WTC11 (cell line): Measurements from ENCODE around the gene CIDEC. TPM values are rescaled to one million over a fixed set of nuclear protein-coding genes. Genes with fewer than 3 reads are reported as not detected.

Source experiments
- E2F4 ChIP-seq: sonication (generic); formaldehyde crosslinking; IDR thresholded peaks from 2 replicates; pipeline ENCODE4 v1.8.1; 2022; ENCODE audit warnings: low read depth, mild to moderate bottlenecking, moderate library complexity, missing genetic modification reagents, borderline replicate concordance
- ETV6 ChIP-seq: sonication (generic); formaldehyde crosslinking; IDR thresholded peaks from 2 replicates; pipeline ENCODE4 v1.8.1; 2022; ENCODE audit warnings: mild to moderate bottlenecking, missing genetic modification reagents
- MAX ChIP-seq: sonication (generic); formaldehyde crosslinking; IDR thresholded peaks from 2 replicates; pipeline ENCODE4 v1.8.0; 2022; ENCODE audit warnings: mild to moderate bottlenecking, missing genetic modification reagents
- PREB ChIP-seq: sonication (generic); formaldehyde crosslinking; IDR thresholded peaks from 2 replicates; pipeline ENCODE4 v1.8.1; 2022; ENCODE audit warnings: mild to moderate bottlenecking, missing genetic modification reagents, moderate library complexity, borderline replicate concordance
- RORB ChIP-seq: fragments of 250-450 bp; sonication (Bioruptor Pico); IDR thresholded peaks from 2 replicates; pipeline ENCODE4 v1.9.0; 2021; ENCODE audit warnings: mild to moderate bottlenecking
- TEAD1 ChIP-seq: sonication (generic); formaldehyde crosslinking; IDR thresholded peaks from 2 replicates; pipeline ENCODE4 v1.8.0; 2022; ENCODE audit warnings: mild to moderate bottlenecking, missing genetic modification reagents
- ZMAT4 ChIP-seq: fragments of 250-450 bp; sonication (Bioruptor Pico); IDR thresholded peaks from 2 replicates; pipeline ENCODE4 v1.9.0; 2021; ENCODE audit warnings: mild to moderate bottlenecking
- ZNF219 ChIP-seq: sonication (generic); formaldehyde crosslinking; IDR thresholded peaks from 2 replicates; pipeline ENCODE4 v1.8.0; 2023; ENCODE audit warnings: missing genetic modification reagents, mild to moderate bottlenecking, borderline replicate concordance
- ZSCAN18 ChIP-seq: fragments of 250-450 bp; sonication (Bioruptor Pico); IDR thresholded peaks from 2 replicates; pipeline ENCODE4 v2.1.2; 2022; ENCODE audit warnings: mild to moderate bottlenecking, moderate library complexity
- total RNA-seq: library from RNA; stranded (reverse); gene quantifications from 3 replicates; pipeline ENCODE4 v1.2.3, GENCODE V29; 2021
- TF ChIP-seq, protein P1 (sequence below): sonication (generic); formaldehyde crosslinking; IDR thresholded peaks from 2 replicates; pipeline ENCODE4 v1.8.0; 2022; ENCODE audit warnings: mild to moderate bottlenecking, missing genetic modification reagents
- TF ChIP-seq, protein P2 (sequence below): sonication (generic); formaldehyde crosslinking; IDR thresholded peaks from 2 replicates; pipeline ENCODE4 v1.8.1; 2023; ENCODE audit warnings: mild to moderate bottlenecking, missing genetic modification reagents, borderline replicate concordance
- TF ChIP-seq, protein P3 (sequence below): sonication (generic); formaldehyde crosslinking; IDR thresholded peaks from 2 replicates; pipeline ENCODE4 v1.8.1; 2023; ENCODE audit warnings: mild to moderate bottlenecking, missing genetic modification reagents
- TF ChIP-seq, protein P4 (sequence below): sonication (generic); formaldehyde crosslinking; IDR thresholded peaks from 2 replicates; pipeline ENCODE4 v1.8.1; 2023; ENCODE audit warnings: mild to moderate bottlenecking, missing genetic modification reagents

Gene CIDEC
- total RNA-seq, 1 experiment from 2014 or later = not detected

GRCh38 chr3:9843715-9844438, 36.2 kb downstream of the CIDEC start, which contains the start of gene RPUSD3 (continued):
- TF ChIP-seq, protein P1, sequence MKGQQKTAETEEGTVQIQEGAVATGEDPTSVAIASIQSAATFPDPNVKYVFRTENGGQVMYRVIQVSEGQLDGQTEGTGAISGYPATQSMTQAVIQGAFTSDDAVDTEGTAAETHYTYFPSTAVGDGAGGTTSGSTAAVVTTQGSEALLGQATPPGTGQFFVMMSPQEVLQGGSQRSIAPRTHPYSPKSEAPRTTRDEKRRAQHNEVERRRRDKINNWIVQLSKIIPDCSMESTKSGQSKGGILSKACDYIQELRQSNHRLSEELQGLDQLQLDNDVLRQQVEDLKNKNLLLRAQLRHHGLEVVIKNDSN (CRISPR knock-in tag) = peak; percentile 51; the same call in 1 of the 2 replicates
- TF ChIP-seq ZMAT4 (no peak), E2F4 (CRISPR knock-in tag) (no peak), MAX (CRISPR knock-in tag) (peak; percentile 86), ETV6 (CRISPR knock-in tag) (no peak; the same call in 1 of the 2 replicates), ZNF219 (CRISPR knock-in tag) (no peak), TEAD1 (CRISPR knock-in tag) (peak; percentile 83), RORB (CRISPR knock-in tag) (no peak), ZSCAN18 (CRISPR knock-in tag) (no peak), PREB (no peak)
- TF ChIP-seq, protein P2, sequence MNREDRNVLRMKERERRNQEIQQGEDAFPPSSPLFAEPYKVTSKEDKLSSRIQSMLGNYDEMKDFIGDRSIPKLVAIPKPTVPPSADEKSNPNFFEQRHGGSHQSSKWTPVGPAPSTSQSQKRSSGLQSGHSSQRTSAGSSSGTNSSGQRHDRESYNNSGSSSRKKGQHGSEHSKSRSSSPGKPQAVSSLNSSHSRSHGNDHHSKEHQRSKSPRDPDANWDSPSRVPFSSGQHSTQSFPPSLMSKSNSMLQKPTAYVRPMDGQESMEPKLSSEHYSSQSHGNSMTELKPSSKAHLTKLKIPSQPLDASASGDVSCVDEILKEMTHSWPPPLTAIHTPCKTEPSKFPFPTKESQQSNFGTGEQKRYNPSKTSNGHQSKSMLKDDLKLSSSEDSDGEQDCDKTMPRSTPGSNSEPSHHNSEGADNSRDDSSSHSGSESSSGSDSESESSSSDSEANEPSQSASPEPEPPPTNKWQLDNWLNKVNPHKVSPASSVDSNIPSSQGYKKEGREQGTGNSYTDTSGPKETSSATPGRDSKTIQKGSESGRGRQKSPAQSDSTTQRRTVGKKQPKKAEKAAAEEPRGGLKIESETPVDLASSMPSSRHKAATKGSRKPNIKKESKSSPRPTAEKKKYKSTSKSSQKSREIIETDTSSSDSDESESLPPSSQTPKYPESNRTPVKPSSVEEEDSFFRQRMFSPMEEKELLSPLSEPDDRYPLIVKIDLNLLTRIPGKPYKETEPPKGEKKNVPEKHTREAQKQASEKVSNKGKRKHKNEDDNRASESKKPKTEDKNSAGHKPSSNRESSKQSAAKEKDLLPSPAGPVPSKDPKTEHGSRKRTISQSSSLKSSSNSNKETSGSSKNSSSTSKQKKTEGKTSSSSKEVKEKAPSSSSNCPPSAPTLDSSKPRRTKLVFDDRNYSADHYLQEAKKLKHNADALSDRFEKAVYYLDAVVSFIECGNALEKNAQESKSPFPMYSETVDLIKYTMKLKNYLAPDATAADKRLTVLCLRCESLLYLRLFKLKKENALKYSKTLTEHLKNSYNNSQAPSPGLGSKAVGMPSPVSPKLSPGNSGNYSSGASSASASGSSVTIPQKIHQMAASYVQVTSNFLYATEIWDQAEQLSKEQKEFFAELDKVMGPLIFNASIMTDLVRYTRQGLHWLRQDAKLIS = no peak
- TF ChIP-seq, protein P3, sequence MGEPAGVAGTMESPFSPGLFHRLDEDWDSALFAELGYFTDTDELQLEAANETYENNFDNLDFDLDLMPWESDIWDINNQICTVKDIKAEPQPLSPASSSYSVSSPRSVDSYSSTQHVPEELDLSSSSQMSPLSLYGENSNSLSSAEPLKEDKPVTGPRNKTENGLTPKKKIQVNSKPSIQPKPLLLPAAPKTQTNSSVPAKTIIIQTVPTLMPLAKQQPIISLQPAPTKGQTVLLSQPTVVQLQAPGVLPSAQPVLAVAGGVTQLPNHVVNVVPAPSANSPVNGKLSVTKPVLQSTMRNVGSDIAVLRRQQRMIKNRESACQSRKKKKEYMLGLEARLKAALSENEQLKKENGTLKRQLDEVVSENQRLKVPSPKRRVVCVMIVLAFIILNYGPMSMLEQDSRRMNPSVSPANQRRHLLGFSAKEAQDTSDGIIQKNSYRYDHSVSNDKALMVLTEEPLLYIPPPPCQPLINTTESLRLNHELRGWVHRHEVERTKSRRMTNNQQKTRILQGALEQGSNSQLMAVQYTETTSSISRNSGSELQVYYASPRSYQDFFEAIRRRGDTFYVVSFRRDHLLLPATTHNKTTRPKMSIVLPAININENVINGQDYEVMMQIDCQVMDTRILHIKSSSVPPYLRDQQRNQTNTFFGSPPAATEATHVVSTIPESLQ = no peak
- TF ChIP-seq, protein P4, sequence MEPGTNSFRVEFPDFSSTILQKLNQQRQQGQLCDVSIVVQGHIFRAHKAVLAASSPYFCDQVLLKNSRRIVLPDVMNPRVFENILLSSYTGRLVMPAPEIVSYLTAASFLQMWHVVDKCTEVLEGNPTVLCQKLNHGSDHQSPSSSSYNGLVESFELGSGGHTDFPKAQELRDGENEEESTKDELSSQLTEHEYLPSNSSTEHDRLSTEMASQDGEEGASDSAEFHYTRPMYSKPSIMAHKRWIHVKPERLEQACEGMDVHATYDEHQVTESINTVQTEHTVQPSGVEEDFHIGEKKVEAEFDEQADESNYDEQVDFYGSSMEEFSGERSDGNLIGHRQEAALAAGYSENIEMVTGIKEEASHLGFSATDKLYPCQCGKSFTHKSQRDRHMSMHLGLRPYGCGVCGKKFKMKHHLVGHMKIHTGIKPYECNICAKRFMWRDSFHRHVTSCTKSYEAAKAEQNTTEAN (CRISPR knock-in tag) = no peak
